Measurements from ENCODE around the gene SORCS2.

SORCS2 gene

DNA sequence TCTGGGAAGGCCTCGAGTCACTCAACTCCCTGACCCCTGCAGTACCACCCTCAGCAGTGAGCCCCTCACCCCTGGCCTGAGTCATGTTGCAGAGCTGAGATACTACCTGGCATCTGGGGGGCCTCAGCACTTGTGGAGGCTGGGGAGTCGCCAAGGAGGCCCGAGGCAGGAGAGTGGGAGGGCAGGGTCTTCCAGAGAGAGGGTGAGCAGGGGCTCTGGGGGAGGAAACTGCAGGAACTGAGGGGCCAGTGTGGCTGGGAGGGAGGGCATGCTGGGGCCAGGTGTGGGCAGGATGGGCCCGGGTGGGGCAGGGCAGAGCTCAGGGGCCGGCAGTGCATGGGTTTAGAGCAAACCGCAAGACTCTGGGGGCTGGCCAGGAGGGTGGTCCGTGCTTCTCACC is 59.7 kb downstream of the SORCS2 start:
- TF ChIP-seq, protein P1, sequence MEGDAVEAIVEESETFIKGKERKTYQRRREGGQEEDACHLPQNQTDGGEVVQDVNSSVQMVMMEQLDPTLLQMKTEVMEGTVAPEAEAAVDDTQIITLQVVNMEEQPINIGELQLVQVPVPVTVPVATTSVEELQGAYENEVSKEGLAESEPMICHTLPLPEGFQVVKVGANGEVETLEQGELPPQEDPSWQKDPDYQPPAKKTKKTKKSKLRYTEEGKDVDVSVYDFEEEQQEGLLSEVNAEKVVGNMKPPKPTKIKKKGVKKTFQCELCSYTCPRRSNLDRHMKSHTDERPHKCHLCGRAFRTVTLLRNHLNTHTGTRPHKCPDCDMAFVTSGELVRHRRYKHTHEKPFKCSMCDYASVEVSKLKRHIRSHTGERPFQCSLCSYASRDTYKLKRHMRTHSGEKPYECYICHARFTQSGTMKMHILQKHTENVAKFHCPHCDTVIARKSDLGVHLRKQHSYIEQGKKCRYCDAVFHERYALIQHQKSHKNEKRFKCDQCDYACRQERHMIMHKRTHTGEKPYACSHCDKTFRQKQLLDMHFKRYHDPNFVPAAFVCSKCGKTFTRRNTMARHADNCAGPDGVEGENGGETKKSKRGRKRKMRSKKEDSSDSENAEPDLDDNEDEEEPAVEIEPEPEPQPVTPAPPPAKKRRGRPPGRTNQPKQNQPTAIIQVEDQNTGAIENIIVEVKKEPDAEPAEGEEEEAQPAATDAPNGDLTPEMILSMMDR (IDR thresholded peaks at IDR 0.05): no peak
- DNase-seq (ENCODE audit: low spot score): no peak
- H3K27ac ChIP-seq: no peak overlapping the region
- H3K4me3 ChIP-seq: no peak overlapping the region

DNA sequence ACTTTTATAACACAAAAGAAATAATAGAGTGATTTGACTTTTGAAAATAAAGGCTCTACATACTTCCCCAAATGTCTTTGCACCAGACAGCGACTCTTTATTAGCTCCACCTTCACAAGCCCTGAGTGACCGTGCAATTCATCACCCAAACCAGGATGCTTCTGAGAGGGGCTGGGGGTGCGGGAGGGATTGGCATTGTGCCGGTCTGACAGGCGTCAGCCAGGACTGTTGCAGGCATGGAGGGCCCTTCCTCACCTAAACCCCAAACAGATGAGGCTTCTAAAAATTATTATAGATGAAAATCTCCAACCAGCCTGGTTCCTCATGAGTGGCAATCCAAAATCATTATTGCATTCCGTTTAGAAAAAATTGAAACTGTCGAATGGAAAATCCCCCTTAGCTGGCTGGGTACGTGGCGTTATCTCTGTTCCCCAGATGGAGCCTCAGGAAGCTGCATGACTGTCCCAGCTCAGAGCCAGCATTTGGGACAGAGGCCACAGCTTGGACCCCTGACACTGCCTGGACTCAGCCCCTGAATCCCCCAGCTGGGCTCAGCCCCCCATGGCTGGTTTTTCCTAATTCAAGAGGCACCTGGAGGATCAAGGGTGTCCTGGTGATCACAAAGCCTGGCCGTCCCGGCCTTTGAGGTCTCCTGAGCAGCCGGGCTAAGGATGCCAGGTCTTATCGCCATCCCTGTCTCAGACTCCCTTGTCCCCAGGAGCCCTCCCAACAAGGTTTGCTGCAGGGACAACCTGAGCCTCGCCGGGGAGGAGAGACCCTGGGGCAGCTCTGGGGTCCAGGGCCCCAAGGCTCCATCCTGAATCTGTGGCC is 60.4 kb downstream of the SORCS2 start:
- H3K27ac ChIP-seq: no peak overlapping the region
- DNase-seq (ENCODE audit: low spot score): no peak
- no peak overlapping the region for H3K4me3 ChIP-seq
- TF ChIP-seq, protein P1 (IDR thresholded peaks at IDR 0.05): no peak

DNA sequence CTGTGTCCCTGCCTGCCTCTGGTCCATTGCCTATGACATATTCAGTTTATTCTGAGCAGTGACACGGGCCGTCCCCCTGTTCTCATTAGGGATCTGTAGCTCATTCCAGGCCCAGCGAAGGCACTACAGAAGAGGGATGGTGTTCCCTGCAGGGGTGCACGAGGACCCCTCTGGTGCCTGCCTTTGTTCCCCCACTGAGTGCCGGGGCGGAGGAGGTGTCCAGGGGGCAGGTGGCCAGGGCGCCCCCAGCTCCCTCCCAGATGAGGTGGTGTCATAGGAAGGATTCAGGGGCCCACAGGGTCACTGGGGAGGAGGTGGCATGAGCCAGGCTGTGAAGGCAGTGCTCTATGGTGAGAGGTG is 61.0 kb downstream of the SORCS2 start:
- TF ChIP-seq, protein P1 (IDR thresholded peaks at IDR 0.05): no peak
- Histone ChIP-seq H3K4me3 (no peak overlapping the region), H3K27ac (no peak overlapping the region)
- DNase-seq (ENCODE audit: low spot score): no peak

DNA sequence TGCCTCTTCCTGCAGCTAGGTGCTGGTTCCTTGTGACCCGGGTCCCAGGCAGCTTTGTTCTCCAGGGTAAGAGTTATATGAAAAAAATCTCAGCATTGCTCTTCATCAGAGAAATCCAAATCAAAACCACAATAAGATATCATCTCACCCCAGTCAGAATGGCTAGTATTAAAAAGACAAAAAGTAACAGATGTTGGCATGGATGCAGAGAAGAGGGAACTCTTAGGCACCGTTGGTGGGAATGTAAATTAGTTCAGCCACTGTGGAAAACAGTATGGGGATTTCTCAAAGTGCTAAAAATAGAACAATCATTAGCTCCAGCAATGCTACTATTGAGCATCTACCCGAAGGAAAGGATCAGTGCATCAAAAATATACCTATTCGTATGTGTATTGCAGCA is 61.5 kb downstream of the SORCS2 start:
- TF ChIP-seq, protein P1 (IDR thresholded peaks at IDR 0.05): no peak
- Histone ChIP-seq H3K27ac (no peak overlapping the region), H3K4me3 (no peak overlapping the region)
- DNase-seq (ENCODE audit: low spot score): no peak

DNA sequence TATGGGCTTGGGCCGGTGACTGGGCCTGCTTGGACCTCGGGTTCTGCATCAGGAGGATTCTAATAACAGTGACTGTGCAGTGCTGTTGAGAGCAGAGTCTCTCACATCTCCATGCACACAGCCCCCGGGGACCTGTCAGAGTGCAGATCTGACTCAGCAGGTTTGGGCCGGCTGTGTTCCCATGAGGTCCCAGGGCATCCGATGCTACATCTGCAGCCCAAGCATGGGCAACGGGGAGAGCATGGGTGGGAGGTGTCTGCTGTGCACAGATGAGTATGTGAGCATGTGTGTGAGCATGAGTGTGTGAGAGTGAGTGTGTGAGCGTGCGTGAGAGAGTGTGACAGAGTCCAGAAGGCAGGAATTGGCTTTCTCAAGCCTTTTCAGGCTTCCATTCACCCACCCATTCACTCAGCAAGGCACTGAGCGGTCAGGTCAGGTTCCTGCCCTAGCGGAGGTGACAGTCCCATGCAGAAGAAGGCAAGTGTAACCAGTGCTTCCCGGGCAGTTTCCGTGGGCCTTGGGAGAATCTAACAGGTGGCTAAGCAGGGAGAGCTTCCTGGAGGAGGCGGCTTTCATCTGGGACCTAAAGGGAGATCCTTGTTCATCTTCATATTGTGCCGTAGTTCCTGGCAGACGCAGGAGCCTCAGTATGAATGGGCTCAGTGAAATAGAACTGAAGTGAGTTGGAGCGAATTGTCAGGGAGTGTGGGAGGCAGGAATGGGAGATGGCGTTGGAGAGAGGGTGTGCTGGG is 62.6 kb downstream of the SORCS2 start:
- Histone ChIP-seq H3K4me3 (no peak overlapping the region), H3K27ac (no peak overlapping the region)
- DNase-seq (ENCODE audit: low spot score): no peak
- TF ChIP-seq, protein P1 (IDR thresholded peaks at IDR 0.05): no peak

DNA sequence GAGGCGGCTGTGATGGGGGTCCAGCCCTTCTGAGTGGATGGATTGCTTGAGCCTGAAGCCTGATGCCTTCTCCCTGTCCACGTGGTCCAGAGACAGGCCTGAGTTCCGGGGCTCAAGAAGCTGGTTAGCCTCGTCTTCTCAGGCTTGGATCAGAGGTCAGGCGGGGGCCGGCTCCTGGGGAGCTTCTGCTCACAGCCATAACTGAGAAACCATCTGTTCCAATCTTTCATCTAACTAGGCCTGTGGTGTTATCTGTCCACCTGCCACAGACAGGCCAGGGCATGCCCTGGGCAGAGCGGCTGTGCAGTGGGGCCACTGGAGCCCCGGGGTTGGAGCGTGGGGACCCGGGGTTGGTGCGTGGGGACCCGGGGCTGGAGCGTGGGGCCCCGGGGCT is 63.1 kb downstream of the SORCS2 start:
- DNase-seq (ENCODE audit: low spot score): no peak
- no peak overlapping the region for H3K4me3 ChIP-seq
- H3K27ac ChIP-seq: no peak overlapping the region
- TF ChIP-seq, protein P1 (IDR thresholded peaks at IDR 0.05): no peak

DNA sequence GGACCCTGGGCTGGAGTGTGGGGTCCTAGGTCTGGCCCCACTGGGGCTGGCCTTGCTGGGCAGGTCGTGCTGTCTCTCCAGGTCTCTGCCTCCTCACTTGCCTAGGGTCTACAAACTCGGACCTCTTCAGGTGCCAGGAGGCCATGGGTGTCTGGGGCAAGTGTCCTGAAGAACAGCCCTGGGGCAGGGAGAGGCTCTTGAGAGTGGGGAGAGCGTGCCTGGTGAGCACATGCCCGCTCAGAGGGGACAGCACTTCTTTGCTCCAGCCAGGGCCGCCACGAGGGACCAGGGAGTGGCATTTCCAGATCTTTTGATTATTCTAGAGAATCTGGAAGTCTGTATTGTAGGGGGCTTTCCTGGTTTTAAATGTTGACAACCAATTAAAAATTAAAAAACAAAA is 63.7 kb downstream of the SORCS2 start:
- H3K27ac ChIP-seq: no peak overlapping the region
- no peak overlapping the region for H3K4me3 ChIP-seq

More for the DNA sequence above, 63.7 kb downstream of the SORCS2 start:
- TF ChIP-seq, protein P1 (IDR thresholded peaks at IDR 0.05): no peak
- DNase-seq (ENCODE audit: low spot score): no peak
